Testis (tissue), 3 donors: ENCODE measurements around the gene CD300H. TPM values are rescaled to one million over a fixed set of nuclear protein-coding genes. Genes with fewer than 3 reads are reported as not detected.

ENCODE experiments used
- DNase-seq: peaks from one replicate; pipeline ENCODE4 v3.0.0-alpha.2; 2019
- H3K27ac ChIP-seq, 2 donors: fragments of 200-600 bp; sonication (generic); one replicate each; pipeline ENCODE4 v1.5.1; 2019
- H3K27me3 ChIP-seq: fragments of 200-600 bp; sonication (generic); one replicate; pipeline ENCODE4 v1.5.1; 2019
- H3K36me3 ChIP-seq: fragments of 200-600 bp; sonication (generic); one replicate; pipeline ENCODE4 v1.5.1; 2017; ENCODE audit warnings: low read depth; ENCODE audit errors: missing control alignments
- H3K4me1 ChIP-seq: fragments of 200-600 bp; sonication (generic); one replicate; pipeline ENCODE4 v1.5.1; 2019
- H3K4me3 ChIP-seq, 2 donors: fragments of 200-600 bp; sonication (generic); one replicate each; pipeline ENCODE4 v1.5.1; 2017 to 2019
- H3K9me3 ChIP-seq: fragments of 200-600 bp; sonication (generic); one replicate; pipeline ENCODE4 v1.5.1; 2017
- POLR2A ChIP-seq: fragments of 450-650 bp; IDR thresholded peaks from one replicate; pipeline ENCODE4 v1.6.1; 2017; ENCODE audit warnings: antibody characterized with exemption, mild to moderate bottlenecking, moderate library complexity
- WGBS, 2 donors: methylation state at CpG; one replicate each; pipeline ENCODE4 v1.1.5; 2018; 5-methylcytosine and 5-hydroxymethylcytosine counted together
- intact Hi-C: fragments of 100-400 bp; cut with DNase I; formaldehyde crosslinking; loops from one replicate; pipeline ENCODE4 v1.15.1; 2023; ENCODE audit warnings: low total_unique reads
- polyA plus RNA-seq: library from polyadenylated mRNA; stranded (reverse); fragments of 350-450 nt; fragmentation: Illumina TruSeq; extraction: RNeasy Lipid Tissue Mini Kit (QIAGEN cat#74804); gene quantifications from one replicate; pipeline ENCODE4 v1.2.3, GENCODE V29; 2014; ENCODE audit warnings: low read depth, low replicate concordance; ENCODE audit not compliant: insufficient read depth
- total RNA-seq, 2 donors: library from RNA; depleted of rRNA; stranded (reverse); fragments of >200 nt; gene quantifications; one replicate each; pipeline ENCODE4 v1.2.3, GENCODE V29; 2016
- TF ChIP-seq, protein P1 (sequence below), 3 experiments: fragments of 450-650 bp in 2 of 3; fragments of 200-600 bp in 1 of 3; sonication (generic) in 1 of 3; IDR thresholded peaks; one replicate each; pipeline ENCODE4 v1.5.1; 2016 to 2019; ENCODE audit warnings: antibody characterized with exemption in 3 of 3, mild to moderate bottlenecking in 2 of 3, moderate library complexity in 1 of 3

The CD300H gene
- total and polyA plus RNA-seq, 3 donors from 2014 or later = not detected

- no peaks in the 10 kb centered on the region for H3K27me3 ChIP-seq
- 80 to 85% methylated on average over 16 to 23 of the region's 23 CpGs for WGBS, 2 donors
- H3K4me3 ChIP-seq = no peak overlapping the region
- no peaks in the 10 kb centered on the region for H3K4me1 ChIP-seq
- H3K9me3 ChIP-seq = no peaks in the 10 kb centered on the region
- H3K27ac ChIP-seq = no peak overlapping the region
- intact Hi-C loops = no loop called here
- no peak for TF ChIP-seq POLR2A
- TF ChIP-seq, protein P1, sequence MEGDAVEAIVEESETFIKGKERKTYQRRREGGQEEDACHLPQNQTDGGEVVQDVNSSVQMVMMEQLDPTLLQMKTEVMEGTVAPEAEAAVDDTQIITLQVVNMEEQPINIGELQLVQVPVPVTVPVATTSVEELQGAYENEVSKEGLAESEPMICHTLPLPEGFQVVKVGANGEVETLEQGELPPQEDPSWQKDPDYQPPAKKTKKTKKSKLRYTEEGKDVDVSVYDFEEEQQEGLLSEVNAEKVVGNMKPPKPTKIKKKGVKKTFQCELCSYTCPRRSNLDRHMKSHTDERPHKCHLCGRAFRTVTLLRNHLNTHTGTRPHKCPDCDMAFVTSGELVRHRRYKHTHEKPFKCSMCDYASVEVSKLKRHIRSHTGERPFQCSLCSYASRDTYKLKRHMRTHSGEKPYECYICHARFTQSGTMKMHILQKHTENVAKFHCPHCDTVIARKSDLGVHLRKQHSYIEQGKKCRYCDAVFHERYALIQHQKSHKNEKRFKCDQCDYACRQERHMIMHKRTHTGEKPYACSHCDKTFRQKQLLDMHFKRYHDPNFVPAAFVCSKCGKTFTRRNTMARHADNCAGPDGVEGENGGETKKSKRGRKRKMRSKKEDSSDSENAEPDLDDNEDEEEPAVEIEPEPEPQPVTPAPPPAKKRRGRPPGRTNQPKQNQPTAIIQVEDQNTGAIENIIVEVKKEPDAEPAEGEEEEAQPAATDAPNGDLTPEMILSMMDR (IDR thresholded peaks at IDR 0.05) = no peak
- no peaks in the 10 kb centered on the region for H3K36me3 ChIP-seq
- DNase-seq = no peak
These were observed 25.9 kb downstream of the CD300H start for GRCh38 chr17:74541176-74542111.

DNA sequence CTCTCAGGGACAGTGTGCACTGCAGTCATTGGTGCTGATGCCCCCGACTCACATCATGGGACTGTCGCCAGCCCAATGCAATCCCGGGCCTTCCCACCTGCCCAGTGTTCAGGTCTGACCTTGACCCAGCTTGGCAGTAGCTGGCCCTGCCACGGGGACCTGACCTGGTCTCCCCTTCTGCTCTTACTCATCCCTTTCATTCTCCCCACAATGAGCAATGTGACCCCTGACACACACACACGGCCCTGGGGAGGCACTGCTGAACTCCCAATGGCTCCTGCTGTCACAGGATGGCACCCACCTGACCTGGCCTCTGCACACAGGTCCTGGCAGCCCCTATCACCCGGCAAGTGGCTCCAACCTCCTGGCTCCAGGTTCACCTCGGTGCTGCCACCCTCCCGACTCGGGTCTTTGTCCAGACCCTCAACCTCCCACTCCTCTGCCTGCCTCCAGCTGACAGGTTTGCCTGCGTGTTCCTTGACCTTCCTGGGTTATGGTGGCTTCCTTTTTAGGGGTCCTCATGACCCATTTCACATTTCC, 28.0 kb downstream of the CD300H start:
- TF ChIP-seq, protein P1 (IDR thresholded peaks at IDR 0.05) = no peak
- no peak for TF ChIP-seq POLR2A
- Histone ChIP-seq H3K4me1 (no peaks in the 10 kb centered on the region), H3K27me3 (no peaks in the 10 kb centered on the region), H3K4me3 (no peak overlapping the region), H3K36me3 (no peaks in the 10 kb centered on the region), H3K27ac (no peak overlapping the region), H3K9me3 (no peaks in the 10 kb centered on the region)
- 74 to 76% methylated on average over 6 to 10 of the region's 10 CpGs for WGBS, 2 donors
- no peak for DNase-seq
- intact Hi-C loops = no loop called here

- TF ChIP-seq, protein P1 (IDR thresholded peaks at IDR 0.05) = no peak
- no peak for TF ChIP-seq POLR2A
- DNase-seq = no peak
- intact Hi-C loops = no loop called here
- 68 to 75% methylated on average over 3 of the region's 3 CpGs for WGBS, 2 donors
- Histone ChIP-seq H3K9me3 (no peaks in the 10 kb centered on the region), H3K27ac (no peak overlapping the region), H3K4me1 (no peaks in the 10 kb centered on the region), H3K36me3 (no peaks in the 10 kb centered on the region), H3K4me3 (no peak overlapping the region), H3K27me3 (no peaks in the 10 kb centered on the region)
These were observed 30.4 kb downstream of the CD300H start for GRCh38 chr17:74536890-74537289.

DNA sequence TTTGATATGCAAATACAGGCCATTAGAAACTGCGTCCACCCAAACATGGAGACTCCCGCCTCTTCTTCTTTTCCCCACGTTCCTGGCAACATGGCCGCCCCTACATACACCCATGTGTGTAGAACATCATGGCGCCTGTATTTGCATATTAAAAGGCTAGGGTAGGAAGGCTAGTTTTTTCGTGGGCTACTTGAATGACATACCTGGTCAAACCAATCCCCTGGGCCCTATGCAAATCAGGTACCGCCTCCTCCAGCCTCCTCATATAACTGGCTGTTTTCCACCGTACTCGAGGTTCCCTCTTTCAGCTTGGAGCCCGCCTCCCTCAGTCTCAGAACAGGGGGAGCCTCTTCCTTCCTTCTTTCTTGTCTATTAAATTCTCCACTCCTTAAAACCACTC, 35.2 kb downstream of the CD300H start:
- DNase-seq = peak; percentile 70
- peak overlapping the region in 1 of 2 donors; percentile 59 for H3K27ac ChIP-seq

More for the DNA sequence above, 35.2 kb downstream of the CD300H start:
- TF ChIP-seq, protein P1 (IDR thresholded peaks at IDR 0.05) = no peak
- no peak for TF ChIP-seq POLR2A
- Histone ChIP-seq H3K4me3 (peak overlapping the region in 1 of 2 donors; percentile 31), H3K27me3 (no peaks in the 10 kb centered on the region), H3K4me1 (no peaks in the 10 kb centered on the region), H3K9me3 (no peaks in the 10 kb centered on the region), H3K36me3 (no peaks in the 10 kb centered on the region)
- WGBS, 2 donors = 46 to 50% methylated on average over 10 of the region's 10 CpGs
- intact Hi-C loops = no loop called here
